Erythroblast (primary cell): ENCODE measurements around the gene DPYSL3.

Experiments used
- GATA1 ChIP-seq: IDR thresholded peaks from 2 replicates; pipeline ENCODE4 v1.6.1; 2011; ENCODE audit warnings: low read depth, mild to moderate bottlenecking, control low read depth, low read length, moderate library complexity
- POLR2A ChIP-seq: IDR thresholded peaks from 2 replicates; pipeline ENCODE4 v1.6.1; 2011; ENCODE audit warnings: mild to moderate bottlenecking, low read length

DNA sequence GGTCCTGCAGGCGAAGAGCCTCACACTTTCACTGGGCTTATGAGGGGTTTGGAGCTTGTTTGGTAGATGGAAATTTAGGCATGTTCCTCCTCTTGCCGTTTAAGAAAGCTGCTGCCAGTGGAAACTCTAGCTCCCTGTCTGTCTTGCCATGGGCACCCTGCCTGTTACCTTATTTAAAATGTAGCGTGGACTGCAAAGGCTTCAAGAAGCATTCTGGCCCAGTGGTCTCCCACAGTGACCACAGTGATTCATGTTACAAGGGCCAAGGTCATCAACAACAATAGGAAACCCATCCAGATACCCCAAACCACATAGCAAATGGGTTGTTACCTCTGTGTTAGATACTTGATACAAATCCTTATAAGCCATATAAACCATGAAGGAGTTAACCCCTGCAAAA lies 96.6 kb downstream of the DPYSL3 start:
- no peak for TF ChIP-seq POLR2A
- TF ChIP-seq GATA1, result no peak
